GM19240 (cell line): ENCODE data around the gene TFF1.

Source experiments
- DNase-seq: peaks from one replicate; pipeline ENCODE4 v3.0.0; 2011; ENCODE audit warnings: low spot score; ENCODE audit not compliant: insufficient read length

Gene TFF1

DNA sequence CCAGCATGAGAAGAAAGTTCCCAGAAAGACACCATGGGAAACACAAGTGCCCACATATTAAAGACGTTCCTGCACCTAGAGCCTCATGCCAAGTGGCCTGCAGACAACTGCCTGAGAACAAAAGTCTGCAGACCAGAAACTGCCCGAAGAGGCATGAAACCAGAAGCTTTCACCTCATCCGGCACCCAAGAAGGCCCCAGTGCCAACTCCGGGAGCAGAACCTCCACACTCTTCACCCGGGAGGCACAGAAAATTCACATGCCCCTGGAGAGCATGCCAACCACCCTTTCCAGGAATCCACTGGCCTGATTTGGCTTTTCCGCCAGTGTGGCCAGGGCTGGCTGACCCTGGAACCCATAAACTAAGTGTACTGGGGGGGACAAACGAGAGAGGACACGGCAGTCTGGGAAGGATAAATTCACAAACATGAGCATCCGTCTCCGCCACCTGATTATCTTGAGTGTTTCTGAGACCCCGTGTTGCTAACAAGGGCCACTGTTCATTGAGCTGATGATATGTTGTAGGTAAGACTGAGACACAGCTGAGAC lies 22.3 kb downstream of the TFF1 start:
- DNase-seq: no peak

DNA sequence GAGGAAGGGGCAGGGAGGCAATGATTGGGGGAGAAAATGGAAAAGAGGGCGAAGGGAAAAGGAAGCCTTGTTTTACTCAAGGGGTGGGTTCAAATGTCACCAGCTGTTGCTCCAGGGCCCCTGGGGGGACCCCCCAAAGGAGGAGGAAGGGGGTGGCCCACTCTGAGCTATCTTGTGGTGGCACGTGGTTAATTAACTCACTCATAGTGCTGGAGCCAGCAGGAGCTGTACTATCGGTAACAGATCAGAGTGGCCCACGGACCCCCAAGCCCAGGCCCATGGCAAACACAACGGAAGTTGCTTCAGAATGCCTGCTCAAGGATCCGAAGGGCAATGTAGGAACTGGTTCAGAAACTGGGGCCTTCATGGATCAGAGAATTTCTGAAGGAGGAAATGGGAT lies 22.8 kb downstream of the TFF1 start:
- DNase-seq: no peak

DNA sequence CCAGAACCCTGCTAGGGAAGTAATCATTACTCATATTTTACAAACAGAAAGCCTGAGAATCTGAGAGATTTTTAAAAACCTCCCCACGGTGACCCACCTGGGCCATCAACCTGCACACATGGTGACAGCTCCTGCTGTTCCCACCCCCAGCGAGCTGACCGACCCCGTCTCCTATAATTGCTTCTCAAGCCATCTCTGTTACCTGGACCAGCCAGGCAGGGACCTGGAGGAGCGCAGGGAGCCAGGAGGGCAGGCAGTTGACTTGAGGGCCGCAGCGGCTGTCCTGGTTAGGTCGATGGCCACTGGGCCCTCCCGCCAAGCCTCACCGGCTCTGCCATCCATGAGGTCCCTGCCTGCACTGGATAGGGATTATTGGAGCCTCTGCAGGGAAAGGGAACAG lies 23.2 kb downstream of the TFF1 start:
- DNase-seq: no peak

DNA sequence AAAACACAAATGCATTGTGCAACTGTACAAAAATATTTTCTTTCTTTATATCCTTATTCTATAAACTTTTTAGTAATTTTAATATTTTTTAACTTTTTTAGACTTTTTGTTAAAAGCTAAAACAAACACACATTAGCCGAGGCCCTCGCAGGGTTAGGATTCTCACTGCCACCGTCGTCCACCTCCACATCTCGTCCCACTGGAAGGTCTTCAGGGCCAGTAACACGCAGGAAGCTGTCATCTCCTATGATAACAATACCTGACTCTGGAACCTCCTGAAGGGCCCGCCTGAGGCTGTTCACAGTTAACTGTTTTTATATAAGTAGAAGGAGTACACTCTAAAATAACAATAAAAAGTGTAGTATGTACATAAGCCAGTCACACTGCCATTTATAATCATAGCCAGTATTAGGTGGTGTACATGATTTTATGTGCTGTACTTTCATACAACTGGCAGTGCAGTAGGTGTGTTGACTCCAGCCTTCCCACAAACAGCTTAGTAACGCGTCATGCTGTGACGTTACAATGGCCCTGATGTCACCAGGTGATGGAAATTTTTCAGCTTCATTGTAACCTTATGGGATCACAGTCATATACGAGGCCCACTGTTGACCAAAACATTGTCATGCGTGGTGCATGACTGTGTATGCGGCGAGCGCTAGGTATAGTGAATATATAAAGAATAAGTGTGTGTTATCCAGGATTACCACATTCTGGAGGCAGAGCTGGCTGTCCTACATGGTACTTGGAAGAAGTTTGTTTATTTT lies 24.4 kb downstream of the TFF1 start:
- no peak for DNase-seq

DNA sequence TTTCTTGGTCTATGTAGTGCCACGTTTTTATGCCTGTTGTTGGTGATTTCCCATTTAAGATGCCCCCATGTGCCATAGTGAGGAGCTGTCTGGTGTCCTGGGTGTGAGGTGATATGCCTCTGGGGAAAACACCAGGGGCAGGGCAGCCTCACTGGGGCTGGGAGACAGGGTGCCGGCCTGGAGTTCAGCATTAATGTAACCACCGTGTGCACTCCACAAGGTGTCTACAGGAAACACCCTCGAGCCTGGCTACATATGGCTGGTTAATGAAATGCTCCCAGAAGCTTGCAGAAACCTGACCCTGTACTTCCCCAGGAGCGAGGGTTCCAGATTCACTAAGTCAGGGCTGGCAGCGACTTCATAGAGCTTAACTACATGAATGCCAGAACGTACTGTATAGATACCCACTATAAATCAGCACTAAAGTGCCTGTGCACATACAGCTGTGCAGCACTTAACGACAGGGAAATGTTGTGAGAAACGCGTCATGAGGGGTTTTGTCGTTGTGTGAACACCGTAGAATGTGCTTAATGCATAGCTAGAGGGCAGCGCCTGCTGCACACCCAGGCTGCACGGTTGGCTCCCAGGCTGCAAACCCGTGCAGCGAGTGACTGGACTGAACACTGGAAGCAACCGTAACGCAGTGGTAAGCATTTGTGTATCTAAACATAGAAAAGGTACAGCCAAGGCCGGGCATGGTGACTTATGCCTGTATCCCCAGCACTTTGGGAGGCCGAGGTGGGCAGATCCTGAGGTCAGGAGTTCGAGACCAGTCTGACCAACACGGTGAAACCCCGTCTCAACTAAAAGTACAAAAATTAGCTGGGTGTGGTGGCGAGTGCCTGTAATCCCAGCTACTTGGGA lies 25.9 kb downstream of the TFF1 start:
- no peak for DNase-seq

DNA sequence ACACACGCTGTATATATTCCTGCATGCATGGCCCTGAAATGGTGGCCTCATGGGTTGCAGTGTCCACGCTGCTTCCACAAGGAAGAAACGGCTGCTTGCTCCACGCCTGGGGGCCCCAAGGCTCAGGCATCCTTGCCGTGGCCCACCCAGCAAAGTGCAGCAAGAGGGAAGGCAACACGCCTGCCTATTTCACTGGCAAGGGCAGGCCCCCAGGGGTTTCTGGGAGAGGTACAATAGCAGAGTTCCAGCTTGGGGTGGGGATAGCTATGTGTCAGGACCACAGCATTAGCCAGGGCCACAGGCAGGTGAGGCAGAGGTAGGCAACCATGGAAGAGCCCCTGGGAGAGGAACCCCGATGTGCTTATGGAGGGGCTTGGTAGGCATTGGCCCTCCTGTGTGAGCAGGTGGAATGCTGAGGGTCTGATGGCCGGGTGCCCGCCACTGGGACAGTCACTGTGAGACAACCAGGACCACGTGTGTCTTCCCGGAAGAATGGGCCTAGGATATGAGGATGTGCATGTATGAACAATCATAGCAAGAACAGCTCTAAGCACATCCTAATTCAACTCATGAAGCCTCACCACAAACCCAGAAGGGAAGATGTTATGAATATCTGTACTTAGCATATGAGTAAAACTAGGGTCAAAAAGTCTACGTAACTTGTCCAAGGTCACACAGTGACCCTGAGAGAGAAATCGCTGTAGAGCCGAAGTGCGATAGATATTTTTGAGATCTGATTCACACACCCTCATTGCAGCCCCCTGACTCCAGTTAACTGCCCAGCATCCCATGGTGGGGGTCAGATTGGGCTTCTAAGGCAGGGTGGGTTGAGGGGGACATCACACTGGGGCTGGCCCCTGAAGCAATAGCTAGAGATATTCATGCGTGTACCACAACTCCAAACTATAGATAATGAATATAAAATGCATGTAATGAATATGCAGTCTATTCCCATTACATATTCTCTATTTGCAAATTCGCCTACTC lies 27.3 kb downstream of the TFF1 start:
- DNase-seq: no peak

DNA sequence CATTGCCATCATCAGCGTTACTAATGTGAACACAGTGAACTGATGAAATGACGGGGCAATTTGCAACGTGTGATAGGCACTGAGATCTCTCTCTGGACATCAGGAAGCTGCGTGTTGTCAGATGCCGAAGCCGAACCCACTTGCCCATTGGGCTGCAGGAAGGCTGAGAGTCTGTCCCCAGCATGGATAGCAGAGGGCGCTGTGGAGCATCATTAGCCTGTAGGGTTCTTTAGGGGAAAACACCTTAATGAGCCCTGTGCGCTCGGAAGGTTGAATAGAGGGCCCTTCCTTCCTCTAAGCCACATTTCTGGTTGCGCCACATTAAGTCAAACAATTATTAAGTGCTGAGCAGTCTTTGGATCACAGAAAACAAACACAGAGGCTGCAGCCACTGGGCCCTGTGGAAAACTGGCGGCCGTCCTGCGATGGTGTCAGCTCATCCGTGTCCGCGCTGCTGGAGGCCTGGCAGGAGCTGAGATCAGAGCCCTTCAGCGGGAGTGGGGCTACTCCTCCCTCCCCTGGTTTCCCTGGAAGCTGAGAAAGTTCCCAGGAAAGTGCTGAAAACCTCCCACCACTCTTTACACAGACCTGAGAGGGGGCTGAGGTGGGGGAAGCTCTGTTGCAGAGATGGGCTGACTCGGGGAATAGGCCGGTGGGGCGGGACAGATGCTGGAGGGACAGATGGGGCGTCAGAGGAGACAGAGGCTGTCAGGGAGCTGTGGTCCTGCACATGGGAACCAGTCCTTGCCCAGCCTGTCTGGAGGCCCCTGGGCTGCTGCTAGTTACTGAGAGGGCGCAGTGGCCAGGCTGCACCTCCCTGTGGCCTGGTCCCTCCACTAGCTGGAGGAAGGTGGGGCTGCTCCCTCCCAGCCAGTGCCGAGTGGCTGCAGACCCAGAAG lies 28.3 kb downstream of the TFF1 start:
- DNase-seq: no peak

DNA sequence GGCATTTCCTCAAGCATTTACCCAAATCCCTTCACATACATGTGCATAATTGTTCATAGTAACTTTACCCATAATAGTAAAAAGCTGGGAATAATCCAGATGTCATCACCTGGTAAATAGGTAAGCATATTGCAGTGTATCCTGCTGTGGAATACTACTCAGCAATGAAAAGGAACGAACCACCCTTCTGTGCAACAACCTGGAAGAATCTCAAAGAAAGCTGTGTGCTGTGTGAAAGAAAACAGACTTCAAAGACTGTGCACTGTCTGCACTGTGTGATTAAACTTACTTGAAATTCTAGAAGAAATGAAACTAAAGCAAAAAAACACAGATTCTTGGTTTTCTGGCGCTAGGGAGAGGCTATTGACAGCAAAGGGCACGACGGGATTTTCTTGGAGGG lies 29.1 kb downstream of the TFF1 start:
- no peak for DNase-seq

DNA sequence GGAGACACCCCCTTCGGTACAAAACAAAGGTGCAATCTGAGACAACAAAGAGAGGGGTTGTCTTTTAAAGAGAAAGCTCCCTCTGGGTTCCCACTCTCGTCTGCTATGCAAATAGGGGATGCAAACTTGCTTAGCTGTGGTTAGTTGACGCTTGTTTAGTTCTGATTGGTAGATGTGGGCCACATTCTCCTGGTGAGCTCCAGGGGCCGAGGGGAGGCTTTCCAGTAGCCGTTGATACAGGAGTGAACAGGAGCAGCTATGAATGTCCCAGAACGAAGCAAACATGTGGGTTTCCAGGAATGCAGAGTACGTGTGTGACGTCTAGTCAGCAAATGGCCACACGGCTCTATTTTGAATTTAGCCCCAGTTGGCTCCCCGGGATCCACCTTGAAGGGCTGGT lies 30.3 kb downstream of the TFF1 start:
- no peak for DNase-seq

DNA sequence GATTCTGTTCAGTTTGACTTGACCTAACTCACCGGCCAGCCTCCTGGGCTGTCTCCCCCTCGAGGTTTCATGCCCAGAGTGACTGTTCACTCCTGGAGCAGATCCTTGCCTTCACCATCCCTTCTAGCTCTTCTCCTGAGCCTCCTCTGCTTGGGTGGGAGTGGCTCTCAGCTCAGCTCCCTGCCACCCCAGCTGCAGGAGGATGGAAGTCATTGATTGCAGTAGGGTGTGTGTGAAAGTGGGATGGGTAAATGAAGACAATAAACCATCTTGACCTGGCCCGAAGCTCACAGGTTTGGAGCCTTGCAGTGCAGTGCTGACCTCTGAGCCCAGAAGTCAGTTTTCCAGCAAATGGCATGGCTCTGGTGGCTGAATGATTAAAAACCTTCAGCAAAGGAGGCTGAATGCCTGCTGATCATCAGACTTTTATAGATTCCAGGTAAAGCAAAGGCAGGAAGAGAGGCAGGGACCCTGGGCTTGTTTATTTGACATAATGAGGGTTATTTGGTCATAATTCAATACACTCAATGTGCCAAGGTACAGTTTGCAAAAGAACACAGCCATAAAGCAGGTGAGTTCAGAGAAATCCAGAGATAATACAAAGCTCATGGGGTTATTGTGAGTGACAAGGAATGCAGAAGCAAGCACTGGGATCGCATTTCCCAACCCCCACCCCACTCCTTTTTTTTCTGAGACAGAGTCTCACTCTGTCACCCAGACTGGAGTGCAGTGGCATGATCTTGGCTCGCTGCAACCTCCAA lies 33.6 kb downstream of the TFF1 start:
- no peak for DNase-seq

DNA sequence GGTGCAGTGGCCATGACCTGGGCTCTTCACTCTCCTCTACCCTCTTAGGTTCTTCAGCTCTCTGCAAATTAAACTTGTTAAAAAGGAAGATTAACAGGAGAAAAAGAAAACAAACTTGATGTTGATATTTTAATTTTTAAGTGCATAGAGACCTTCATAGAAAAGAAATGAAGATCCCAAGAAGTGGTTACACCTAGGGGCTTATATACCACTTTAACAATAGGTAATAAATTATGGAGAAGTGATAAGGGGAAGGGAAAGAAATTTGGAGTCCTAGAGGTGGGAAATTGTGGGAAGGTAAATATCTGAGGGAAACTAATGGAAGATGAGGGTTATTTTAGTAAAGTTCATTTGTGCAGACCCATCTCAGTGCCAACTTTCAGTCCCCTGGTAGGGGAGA lies 34.7 kb downstream of the TFF1 start:
- DNase-seq: no peak

DNA sequence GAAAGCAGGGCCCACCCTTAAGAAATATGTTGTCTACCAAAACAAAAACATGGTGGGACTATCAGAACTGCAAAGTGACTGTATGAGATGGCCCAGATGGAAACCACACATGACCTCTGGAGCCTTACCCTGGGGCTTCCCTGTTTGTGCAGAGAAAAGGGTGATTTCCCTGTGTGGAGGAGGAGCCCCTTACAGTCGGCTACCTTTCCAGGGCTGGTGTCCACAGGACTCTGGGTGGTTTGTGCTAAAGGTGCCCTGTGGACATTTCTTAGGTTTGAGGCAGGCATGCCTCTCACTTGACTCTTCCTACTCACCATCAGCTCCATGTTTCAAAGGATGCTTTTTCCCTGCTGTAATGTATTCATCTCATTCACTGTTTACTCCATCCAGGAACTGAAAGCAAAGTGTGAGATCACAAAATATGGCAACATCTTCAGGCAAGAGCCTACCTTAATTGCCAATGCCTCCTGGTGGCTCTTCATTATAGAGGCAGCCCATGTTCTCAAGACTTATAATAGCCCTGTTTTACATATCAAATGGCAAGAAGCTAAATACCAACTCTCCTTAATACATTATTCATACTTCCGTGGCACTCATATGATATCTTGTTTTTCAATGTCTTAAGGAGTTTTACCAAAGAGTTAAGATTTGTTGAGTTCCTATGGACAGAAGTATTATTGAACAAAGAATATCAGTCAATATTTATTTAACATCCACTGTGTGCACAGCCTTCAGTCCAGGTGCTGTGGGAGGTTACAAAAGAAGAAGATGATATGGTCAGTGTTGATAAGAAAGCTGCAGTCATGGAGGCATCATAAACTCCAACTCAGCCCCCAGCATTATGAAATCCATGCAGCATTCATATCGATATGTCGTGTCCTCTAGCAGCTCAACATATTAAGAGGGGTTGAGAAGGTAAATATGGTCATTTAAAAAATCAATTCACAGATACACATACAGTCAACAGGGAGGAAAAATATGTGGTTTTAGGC lies 35.7 kb downstream of the TFF1 start:
- no peak for DNase-seq

DNA sequence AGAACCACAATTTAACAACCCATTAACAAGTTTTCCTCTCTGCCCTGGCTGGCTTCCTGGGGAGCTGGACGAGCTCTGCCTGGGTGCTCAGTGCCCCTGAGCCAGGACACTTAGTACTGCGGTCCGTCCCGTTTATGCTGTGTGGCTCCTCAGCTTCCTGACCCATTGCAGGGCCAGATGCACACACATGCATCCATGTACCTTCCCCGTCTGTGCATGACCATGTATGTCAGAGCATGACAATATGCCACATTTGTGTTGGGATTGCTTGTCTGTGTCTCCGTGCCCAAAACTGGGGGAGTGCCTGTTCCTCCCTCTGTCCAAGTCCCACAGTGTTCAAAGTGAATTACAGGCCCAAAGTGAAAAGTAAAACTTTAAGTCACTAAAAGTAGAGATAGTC lies 41.4 kb downstream of the TFF1 start:
- DNase-seq: no peak

DNA sequence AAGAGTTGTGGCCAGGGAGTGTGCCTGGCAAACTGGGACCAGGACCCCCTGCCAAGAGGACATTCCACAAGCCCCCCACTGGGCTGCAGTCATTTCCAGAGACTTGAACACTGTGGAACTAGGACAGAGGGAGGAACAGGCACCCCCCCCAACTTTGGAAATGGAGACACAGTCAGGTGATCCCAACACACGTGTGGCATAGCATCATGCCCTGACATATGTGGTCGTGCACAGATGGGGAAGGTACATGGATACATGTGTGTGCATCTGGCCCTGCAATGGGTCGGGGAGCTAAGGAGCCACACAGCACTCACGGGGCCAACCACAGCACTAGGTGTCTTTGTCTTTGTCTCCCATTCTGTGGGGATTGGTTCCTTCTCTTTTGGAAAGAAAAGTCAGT lies 44.5 kb downstream of the TFF1 start:
- DNase-seq: no peak

DNA sequence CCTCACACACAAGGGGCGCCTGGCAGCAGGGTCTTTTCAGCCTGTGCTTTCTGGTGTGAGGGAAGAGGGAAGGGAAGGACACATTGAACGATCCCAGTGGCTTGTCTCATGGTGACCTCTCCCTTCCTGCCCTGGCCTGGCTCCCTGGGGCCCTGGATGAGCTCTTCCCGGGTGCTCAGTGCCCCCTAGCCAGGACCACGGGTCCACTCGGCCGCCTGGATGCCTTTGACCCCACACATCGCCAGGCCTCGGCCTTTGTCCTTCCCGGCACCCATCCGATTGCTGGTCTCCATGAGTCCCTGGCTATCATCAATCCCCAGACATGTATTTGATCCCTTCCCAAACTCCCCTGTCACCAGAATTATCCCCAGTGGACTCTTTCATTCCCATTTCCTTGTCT lies 45.1 kb downstream of the TFF1 start:
- no peak for DNase-seq

DNA sequence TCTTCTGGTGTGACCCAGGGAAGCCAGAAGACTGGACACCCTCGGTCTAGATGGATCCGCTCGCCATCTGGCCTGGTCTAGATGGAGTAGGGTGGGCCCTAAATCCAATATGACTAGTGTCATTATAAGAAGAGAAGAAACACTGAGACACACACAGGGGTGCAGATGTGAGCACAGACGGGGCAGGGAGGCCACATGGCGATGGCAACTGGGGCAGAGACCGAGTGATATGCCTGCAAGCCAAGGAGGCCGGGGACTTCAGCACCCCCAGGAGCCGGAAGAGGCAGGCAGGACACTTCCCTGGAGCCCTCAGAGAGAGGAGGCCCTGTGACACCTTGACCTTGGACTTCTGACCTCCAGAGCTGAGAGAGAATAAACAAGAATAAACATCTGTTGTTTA lies 45.5 kb downstream of the TFF1 start:
- no peak for DNase-seq

DNA sequence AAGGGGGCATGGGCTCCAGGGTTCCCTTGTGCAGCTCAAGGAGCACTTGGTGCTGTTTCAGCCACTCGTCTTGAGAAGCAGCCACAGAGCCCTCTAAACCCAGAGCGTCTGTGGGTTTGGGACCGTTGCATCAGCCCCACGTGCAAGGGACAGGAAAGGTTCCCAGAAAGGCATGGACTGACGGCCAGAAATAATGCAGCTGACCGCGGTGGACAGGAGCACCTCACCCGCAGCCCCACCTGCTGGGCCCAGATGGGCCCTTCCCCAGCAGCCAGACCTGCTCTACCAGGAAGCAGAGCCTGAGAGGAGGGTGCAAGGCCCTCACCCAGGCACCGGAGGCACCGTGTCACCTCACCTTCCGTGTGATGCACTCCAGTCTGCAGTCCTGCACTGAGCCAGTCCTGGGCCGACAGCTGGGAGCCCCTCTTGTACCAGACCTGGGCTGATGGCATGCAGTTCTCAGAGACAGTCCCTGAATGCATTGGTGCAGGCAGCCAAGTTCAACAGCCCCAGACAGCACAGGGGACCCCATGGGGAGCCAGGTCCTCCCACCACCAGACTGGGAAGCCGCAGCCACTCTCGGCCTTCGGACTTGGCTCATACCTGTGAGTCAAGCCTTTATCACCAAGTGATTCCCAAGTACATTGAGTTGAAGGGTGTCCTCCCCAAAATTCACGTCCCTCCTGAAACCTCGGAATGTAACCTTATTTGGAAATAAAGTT lies 46.3 kb downstream of the TFF1 start:
- no peak for DNase-seq

DNA sequence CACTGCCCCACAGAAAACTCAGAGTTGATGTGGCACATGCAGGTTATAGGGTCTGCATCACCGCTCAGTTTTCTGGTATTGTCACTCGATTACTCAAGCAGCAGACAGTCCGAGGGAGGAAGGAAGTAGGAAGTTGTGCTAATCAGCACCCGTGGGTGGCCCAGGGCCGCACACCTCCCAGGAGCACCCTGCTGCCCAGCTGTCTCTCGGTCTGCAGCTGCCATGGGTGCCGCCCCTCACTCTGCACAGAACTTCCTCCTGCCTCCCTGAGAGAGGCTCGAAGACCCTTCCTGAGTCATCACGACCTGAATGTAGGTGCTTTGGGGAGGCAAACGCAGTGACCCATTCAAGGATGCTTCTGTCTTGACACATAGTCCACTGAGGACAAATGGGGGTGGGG lies 47.0 kb downstream of the TFF1 start:
- DNase-seq: no peak
